Ishikawa (cell line): Measurements from ENCODE around the gene AFF2.

Source experiments
- CEBPB ChIP-seq: IDR thresholded peaks from 2 replicates; pipeline ENCODE4 v1.6.1; 2012
- CREB1 ChIP-seq: IDR thresholded peaks from 2 replicates; pipeline ENCODE4 v1.6.1; 2012; ENCODE audit warnings: low read depth
- EGR1 ChIP-seq: IDR thresholded peaks from 2 replicates; pipeline ENCODE4 v1.6.1; 2012
- EP300 ChIP-seq: IDR thresholded peaks from 2 replicates; pipeline ENCODE4 v1.6.1; 2012; ENCODE audit warnings: borderline replicate concordance
- FOXM1 ChIP-seq: IDR thresholded peaks from 2 replicates; pipeline ENCODE4 v1.6.1; 2012; ENCODE audit warnings: low read depth, borderline replicate concordance
- MAX ChIP-seq: IDR thresholded peaks from 2 replicates; pipeline ENCODE4 v1.6.1; 2012
- NFIC ChIP-seq: IDR thresholded peaks from 2 replicates; pipeline ENCODE4 v1.6.1; 2012
- RAD21 ChIP-seq: IDR thresholded peaks from 2 replicates; pipeline ENCODE4 v1.6.1; 2012; ENCODE audit warnings: low read depth
- REST ChIP-seq: IDR thresholded peaks from 2 replicates; pipeline ENCODE4 v1.6.1; 2012; ENCODE audit warnings: low read depth, mild to moderate bottlenecking
- TAF1 ChIP-seq: IDR thresholded peaks from 2 replicates; pipeline ENCODE4 v1.6.1; 2012; ENCODE audit warnings: low read depth, mild to moderate bottlenecking
- TCF12 ChIP-seq: IDR thresholded peaks from 2 replicates; pipeline ENCODE4 v1.6.1; 2012; ENCODE audit warnings: low read depth
- TEAD4 ChIP-seq: IDR thresholded peaks from 2 replicates; pipeline ENCODE4 v1.6.1; 2012
- USF1 ChIP-seq: IDR thresholded peaks from 2 replicates; pipeline ENCODE4 v1.6.1; 2012
- YY1 ChIP-seq: IDR thresholded peaks from 2 replicates; pipeline ENCODE4 v1.6.1; 2012; ENCODE audit warnings: low read depth
- ZBTB7A ChIP-seq: IDR thresholded peaks from 2 replicates; pipeline ENCODE4 v1.6.1; 2012; ENCODE audit warnings: low read depth

The AFF2 gene

GRCh38 chrX:148732743-148733142 is 232.3 kb downstream of the AFF2 start:
- TF ChIP-seq MAX (no peak), TAF1 (no peak), ZBTB7A (no peak), TEAD4 (no peak), TCF12 (no peak), USF1 (no peak), FOXM1 (no peak), CEBPB (no peak), CREB1 (no peak), NFIC (no peak)

GRCh38 chrX:148741441-148741840 is 241.0 kb downstream of the AFF2 start:
- TF ChIP-seq CEBPB (no peak), EP300 (no peak), RAD21 (no peak), EGR1 (no peak), YY1 (no peak), MAX (no peak), TCF12 (no peak)

- TF ChIP-seq USF1 (no peak), FOXM1 (no peak), YY1 (no peak), RAD21 (no peak), REST (no peak)
These were observed 254.7 kb downstream of the AFF2 start for GRCh38 chrX:148755111-148755510.

GRCh38 chrX:148763896-148764295 is 263.5 kb downstream of the AFF2 start:
- TF ChIP-seq TCF12 (no peak), TEAD4 (no peak), TAF1 (no peak), FOXM1 (no peak), CEBPB (no peak), REST (no peak)

GRCh38 chrX:148768296-148768695 is 267.9 kb downstream of the AFF2 start:
- TF ChIP-seq FOXM1 (no peak), ZBTB7A (no peak), REST (no peak), CEBPB (no peak), TEAD4 (no peak), CREB1 (no peak), NFIC (no peak), EGR1 (no peak), TAF1 (no peak), USF1 (no peak), RAD21 (no peak), YY1 (no peak), MAX (no peak), EP300 (no peak)
